ENCODE data around the gene ABCB8.
"Not testable (repeated sequence)": the region's sequence is repeated elsewhere in the genome, so short reads cannot be mapped to it uniquely, and the experiment has no call there.

The ABCB8 gene

DNA sequence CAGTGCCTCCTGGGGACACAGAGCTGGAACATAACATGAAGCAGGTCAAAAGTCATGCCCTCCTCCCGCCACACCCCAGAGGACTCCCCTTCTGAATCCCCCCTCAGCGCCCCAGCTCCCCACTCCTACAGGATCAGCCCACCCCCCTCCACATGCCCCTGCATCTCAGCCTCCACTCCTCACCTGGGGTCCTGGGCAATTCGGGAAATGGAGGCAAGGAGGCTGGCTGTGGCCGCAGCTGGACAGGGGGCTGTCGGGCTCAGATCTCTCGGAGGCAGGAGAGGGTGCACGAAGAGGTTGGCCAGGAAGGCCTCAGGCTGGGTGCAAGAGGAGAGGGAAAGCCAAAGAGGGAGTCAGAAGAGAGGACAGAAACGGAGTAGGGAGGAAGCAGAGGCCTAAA is 11.7 kb upstream of the ABCB8 start:
- DNase-seq = no peak

DNA sequence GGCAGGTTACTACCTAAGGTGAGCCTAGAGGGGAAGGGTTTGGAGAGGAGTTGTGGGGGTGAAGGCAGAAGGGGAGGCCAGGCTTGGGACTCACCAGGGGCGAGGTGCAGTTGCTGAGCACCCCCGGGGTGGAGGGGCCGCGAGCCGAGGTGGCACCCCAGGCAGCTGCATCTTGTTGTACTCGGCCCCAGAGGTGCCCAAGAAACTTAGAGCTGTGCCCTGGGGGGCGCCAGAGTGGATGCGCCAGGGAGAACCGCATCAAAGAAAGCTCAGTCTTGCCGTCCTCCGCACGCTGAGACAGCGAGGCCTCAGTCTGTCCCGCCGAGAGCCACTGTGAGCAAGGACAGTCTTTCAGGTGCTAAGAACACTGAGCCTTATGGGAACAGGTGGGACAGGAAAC is 11.3 kb upstream of the ABCB8 start:
- no peak for DNase-seq

DNA sequence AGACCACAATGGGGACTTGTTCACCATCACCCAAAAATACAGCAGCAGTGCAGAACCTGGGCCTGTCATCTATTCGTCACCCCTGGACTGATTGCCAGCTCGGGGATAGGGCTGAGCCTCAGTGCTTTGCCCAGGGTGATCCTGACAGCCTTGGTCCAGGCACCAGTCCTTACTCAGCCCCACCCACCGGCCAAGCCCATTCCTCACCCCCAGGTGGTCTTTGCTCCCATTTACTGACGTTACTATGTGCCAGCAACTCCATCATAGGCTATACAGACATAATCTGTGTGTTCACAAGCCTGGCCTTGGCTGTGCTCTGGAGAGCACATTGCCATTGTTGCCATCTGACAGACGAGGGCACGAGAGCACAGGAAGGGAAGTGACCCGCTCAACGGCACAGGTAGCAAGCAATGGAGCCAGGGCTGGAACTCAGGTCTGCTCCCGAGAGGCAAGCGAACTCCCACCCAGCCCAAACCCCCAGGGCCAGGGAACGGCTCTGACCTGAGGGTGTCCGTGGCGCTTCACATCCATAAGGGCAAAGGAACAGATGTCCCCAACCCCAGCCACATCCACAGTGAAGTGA is 10.8 kb upstream of the ABCB8 start:
- DNase-seq = no peak

DNA sequence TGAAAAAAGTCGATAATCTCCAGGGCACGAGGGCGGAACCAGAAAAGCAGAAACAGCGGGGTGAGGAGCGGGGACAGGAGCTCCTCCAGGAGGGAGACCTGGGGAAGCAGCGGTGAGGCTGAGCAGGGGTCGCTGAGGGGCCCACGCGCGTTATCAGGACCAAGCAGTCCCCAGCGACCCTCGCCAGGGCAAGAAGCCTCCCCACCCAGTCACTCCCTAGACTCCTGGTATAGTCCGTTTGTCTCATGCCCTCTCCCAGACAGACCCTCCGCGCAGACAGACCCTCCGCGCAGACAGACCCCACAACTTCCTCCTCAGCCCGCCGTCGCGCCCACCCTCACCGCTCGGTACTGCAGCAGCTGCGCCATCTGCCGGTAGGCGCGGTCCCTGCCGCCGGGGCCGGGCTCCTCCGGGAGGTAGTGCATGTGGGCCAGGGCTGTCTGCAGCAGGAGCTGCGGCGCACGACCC is 10.3 kb upstream of the ABCB8 start:
- peak; percentile 81 for DNase-seq

DNA sequence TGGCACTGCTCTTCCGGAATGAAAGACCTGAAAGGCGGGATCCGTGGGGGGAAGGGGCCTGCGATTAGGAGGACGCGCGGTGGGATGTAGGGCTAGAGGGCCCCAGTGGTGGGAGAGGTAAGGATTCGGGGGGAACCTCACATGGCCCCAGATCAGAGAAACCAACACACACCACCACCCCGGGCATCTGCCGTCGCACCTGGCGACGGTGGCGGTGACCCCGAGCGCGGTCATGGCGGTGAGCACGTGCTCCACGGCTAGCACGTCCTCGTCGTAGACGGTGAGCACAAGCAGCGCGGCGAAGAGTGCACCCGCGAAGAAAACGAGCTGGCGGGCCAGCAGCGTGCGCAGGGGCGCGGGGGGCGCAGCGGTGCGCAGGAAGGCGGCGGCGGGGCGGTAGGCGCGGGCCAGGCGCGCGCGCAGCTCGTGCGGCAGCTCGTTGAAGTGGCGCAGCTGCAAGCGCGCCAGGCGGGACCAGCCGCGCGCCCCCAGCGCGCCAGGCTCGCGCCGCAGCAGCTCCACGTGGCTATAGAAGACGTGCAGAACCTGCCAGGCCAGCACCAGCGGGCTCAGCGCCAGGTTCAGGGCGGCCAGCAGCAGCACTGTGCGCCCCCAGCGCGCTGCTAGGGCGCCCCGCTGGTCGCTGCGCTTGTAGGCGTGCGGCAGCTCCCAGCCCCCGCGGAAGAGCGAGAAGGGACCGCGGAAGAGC is 9.7 kb upstream of the ABCB8 start:
- DNase-seq = no peak

DNA sequence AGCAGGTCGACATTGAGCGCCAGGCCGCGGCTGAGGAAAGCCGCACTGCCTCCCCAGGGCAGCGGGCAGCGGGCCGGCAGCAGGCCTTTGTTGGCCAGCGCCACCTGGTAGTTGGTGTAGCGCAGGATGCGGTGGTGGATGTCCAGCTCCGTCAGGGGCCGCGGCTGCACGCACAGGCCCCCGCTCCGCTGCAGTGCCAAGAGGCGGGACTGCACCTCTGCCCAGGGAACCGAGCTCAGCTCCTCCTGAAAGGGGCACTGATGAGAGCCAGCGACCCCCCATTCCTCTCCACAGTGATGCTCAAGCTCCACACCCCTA is 9.2 kb upstream of the ABCB8 start:
- DNase-seq = no peak

DNA sequence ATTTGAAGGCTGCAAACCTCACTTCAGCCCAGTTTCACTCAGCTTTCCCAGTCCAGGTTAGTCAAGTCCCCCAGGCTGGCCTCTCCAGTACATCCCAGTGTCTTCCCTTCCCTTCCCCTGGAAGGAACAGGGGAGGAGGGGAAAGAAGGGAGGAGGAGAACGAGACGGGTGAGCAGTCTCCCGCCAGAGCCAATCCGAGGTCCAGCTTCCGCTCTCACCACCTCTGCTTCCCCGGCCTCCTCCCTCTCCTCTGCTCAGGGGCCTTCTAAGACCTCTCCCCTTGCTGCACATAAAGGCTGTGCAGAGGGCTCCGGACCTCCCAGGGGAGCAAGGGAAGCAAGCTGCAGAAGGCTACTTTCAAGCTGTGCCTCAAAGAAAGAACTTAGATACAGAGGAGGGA is 8.0 kb upstream of the ABCB8 start:
- no peak for DNase-seq

DNA sequence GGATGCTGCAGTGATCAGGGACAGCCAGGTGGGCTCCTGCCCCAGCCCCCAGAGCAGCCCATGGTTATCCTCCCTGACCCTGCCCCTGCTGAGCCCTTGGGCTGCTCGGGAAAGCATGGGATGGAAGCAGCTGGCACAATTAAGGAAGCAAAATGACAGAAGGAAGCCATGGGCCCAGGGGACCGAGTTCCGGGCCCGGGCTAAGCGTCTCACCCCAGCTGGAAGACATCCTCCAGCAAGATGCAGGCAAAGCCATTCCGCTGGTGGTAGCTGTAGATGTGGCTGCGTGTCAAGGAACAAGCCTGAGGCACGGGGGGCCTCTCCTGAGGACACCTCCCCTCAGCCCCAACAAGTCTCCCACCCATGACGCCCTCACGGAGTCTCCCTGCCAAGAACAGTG is 5.0 kb upstream of the ABCB8 start:
- no peak for DNase-seq

DNA sequence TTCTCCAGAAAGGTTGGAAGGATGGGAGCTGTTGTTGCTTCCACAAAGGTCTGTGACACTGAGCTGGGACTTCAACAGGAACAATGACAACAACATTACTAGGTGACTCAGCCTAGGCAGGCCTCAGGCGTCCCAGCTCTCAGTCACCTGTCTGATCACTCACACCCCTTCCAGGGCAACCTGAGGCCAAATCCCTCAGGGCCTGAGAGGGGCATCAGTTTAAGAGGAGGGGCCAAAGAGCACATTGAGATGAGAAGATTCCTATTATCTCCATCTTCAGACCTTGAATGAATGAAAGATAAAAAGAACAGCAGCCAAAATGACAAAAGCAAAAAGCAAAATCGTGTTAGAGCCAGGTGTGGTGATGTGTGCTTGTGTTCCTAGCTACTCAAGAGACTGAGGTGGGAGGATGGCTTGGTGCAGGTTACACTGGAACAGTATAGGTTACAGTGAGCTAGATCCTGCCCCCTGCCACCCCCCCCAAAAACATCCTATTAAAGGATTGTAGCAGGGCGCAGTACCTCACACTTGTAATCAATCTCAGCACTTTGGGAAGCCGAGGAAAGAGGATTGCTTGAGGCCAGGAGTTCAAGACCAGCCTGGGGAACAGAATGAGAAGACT is 3.7 kb upstream of the ABCB8 start, which contains the start of gene ATG9B:
ATG9B (minus strand) TSS at position 60 of the 622 bp plus-strand sequence. CDS start 71 bp downstream, outside the sequence.
- DNase-seq = no peak

DNA sequence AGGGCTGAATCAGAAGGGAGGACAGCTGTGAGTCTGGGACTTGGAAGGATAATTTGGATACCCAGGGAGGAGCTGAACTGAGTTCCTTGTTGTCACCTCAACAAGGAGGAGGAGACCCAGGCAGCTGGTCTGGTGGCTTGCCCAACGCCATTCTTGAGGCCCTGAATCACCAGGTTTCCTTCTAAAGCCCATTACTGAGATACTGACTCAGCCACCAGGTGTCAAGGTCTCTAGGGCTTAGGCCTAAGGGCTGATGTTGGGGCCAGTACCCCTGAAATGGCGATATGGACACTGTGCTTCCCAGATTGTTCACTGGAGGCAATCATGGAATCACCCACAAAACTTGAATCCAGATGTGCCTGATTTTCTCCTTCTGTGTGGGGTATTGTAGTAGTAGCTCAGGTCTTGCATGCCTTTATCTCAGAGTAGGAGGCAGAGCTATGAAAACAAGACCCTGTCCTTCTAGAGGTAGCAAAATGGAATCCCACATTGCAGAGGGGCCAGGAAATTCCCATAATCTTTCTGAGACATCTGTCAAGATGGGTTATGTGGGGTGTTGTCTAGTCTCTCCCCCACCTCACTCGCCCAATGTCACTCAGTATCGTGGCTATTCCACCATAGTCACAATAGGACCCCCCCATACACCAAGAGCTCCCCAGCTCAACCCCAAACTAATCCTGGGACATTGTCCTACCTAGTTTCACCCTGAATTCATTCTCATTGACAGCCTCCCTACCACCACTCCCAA is 2.2 kb upstream of the ABCB8 start:
- DNase-seq = no peak

DNA sequence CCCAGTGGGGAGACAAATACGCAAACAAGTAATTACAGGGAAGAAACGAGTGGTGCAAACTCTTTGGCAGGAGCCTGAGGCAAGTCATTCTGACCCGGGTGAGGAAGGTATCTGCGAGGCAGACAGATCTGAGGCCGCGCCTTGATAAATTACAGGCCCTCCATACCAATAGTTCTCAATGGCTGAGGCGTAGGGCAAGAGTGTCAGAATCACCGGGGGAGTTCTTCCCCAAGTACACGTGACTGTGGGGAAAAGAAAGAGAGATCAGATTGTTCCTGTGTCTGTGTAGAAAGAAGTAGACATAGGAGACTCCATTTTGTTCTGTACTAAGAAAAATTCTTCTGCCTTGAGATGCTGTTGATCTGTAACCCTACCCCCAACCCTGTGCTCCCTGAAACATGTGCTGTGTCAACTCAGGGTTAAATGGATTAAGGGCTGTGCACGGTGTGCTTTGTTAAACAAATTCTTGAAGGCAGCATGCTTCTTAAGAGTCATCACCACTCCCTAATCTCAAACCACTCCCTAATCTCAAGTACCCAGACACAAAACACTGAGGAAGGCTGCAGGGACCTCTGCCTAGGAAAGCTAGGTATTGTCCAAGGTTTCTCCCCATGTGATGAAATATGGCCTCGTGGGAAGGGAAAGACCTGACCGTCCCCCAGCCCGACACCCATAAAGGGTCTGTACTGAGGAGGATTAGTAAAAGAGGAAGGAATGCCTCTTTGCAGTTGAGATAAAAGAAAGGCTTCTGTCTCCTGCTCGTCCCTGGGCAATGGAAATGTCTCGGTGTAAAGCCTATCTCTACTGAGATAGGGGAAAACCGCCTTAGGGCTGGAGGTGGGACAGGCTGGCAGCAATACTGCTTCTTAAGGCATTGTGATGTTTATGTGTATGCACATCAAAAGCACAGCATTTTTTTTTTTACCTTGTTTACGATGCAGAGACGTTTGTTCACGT is 1.2 kb upstream of the ABCB8 start:
- not testable (repeated sequence) for DNase-seq

DNA sequence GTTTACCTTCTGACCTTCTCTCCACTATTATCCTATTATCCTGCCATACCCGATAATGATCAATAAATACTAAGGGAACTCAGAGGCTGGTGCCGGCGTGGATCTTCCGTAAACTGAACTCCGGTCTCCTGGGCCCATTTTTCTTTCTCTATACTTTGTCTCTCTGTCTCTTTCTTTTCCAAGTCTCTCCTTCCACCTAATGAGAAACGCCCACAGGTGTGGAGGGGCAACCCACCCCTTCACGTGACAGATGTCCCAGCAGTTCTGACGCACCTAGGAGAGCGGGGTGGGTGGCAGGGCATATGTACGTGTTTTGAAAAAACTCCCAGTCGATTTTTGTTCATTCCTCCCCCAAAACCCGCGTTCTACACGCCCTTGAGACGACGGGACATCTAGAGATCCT is 521 bp upstream of the ABCB8 start:
- not testable (repeated sequence) for DNase-seq

DNA sequence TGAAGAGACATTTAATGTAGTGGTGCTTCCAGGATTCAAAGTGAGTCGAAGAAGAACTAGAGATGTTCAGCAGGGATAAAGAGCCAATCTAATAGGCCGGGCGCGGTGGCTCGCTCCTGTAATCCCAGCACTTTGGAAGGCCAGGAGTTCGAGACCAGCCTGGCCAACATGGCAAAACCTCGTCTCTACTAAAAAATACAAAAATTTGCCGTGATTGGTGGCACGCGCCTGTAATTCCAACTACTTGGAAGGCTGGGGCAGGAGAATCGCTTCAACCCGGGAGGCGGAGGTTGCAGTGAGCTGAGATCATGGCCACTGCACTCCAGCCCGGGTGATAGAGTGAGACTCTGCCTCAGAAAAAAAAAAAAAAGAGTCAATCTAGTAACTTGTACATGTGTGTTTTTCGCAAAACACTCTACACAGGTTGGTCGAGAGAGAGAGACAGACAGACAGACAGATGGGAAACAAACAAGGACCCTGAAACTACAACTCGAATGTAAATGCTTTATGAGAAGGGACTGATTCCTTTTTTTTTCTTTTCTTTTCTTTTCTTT is 775 bp downstream of the ABCB8 start:
- no peak for DNase-seq

DNA sequence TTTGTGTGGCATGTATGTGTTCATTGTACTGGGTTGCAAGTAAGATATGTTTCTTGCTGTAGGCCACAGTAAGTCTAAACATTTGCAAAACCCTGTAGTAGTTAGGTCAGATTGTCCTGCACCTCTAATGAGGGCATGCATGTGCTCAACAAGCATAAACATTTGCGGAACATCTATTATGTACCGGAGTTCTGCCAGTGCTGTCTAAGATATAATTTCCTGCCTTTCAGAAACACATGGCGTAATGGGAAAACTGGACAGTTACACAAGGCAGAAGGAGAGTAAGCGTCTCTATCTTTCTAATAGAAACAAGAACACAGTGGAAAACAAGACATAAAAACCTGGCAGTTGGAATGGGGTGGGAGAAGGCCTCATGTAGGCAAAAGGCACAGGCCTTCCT is 2.8 kb downstream of the ABCB8 start:
- no peak for DNase-seq

DNA sequence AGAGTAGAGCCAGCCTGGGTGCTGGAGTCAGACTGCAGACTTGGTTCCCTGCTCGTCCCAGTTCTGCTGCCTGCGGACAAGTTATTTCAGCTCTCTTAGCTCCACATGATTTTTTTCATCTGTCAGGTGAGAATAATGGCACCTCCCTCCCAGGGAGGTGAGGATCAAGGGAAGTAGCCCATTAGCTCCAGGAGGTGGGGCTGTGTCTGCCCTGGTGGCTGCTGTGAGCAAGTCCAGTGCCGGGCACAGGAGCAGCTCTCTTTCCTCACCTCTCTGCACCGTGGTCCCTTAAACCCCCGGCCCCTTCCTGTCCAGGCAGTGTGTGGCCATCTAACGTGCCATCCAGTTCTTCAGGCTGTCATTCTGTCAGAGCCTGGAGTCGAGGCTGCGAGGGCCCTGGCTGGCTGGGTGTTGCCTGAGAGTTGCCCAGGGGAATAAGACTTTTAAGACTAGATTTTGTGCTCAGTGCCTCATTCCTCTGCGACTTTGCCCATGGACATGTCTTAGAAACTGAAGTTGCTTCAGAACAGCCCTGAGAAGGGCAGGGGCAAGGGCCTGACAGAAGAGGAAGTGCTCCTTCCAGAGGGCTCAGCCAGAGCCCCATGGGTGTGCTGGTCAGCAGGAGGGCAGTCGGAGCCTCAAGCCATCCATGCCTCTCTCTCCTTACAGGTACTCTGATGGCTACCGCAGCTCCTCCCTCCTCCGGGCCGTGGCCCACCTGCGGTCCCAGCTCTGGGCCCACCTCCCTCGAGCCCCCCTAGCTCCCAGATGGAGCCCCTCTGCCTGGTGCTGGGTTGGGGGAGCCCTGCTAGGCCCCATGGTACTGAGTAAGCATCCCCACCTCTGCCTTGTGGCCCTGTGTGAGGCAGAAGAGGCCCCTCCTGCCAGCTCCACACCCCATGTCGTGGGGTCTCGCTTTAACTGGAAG is 5.0 kb downstream of the ABCB8 start:
- DNase-seq = no peak

DNA sequence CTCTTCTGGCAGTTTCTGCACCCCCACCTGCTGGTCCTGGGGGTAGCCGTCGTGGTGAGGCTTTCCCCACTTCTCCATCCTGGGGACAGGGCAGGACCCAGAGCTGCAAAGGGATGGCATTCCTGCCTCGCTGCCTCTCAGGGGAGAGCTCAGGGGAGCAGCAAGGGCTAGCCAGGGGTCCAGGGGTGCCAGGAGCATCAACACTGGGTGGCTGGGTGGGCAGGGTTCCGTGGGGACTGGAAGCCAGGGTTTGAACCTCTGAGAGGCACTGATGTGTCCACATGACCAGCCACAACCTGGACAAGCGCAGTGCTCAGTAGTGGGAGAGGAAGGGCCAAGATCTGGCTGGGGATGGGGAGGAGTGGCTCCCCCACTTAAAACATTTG is 5.6 kb downstream of the ABCB8 start:
- DNase-seq = no peak

DNA sequence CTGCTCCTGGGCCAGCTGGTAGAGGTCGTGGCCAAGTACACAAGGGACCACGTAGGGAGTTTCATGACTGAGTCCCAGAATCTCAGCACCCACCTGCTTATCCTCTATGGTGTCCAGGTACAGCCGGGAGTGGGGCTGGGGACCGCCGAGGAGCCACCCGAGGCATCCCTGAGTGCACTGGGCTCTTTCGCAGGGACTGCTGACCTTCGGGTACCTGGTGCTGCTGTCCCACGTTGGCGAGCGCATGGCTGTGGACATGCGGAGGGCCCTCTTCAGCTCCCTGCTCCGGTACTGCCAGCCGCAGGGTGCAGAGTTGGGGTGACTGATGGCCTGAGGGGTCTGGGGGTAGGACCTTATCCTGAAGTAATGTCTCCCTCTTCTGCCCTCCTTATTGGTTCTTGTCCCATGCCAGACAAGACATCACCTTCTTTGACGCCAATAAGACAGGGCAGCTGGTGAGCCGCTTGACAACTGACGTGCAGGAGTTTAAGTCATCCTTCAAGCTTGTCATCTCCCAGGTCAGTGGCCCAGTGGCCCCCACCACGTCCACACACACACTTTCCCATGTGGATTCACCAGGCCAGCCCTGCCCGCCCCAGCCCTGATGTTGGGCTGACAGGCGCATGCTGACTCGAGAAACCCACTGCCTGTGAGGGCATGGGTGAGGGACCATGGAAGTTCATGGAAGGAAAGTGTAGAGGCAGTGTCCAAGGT is 6.2 kb downstream of the ABCB8 start:
- DNase-seq = no peak

DNA sequence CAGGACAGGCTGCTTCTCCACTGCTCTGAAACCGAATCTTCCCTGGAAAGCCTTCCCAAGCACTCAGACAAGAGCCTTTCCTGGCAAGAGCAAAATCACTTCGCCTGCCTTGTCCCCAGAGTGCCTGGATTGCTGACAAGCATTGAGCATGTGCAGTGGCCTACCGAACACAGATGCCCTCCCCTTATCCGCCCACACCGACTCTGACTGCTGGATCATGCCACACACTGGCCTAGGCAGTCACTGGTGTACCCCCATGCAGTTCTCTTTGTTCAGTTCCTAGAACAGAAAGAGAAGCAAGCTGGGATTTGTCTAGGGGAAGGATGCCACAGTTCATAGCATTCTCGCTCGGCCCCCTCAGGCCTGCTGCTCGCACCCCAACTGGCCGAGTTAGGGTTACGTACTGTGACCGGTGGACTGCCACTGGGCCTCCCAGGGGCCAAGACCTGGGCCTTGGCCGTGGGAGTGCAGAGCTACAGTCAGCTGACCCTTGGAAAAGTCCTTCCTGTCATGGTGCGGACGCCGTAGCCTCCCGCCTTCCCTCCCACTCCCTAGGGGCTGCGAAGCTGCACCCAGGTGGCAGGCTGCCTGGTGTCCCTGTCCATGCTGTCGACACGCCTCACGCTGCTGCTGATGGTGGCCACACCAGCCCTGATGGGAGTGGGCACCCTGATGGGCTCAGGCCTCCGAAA is 6.9 kb downstream of the ABCB8 start:
- DNase-seq = no peak

DNA sequence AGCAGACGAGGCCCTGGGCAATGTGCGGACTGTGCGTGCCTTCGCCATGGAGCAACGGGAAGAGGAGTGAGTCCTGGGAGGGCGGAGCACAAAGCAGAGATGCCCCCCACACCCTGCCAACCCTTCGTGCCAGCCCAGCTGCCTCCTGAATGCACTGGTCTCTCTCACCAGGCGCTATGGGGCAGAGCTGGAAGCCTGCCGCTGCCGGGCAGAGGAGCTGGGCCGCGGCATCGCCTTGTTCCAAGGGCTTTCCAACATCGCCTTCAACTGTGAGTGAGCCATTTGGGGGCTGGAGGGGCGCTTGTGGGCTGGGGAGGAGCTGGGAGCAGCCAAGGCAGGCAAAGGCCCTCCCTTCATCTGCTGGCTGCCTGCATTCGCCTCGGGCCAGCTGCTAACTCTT is 7.7 kb downstream of the ABCB8 start:
- DNase-seq = no peak

All from activated gamma-delta T cell treated with Interleukin-2 at 50 U/mL for 16 hours (primary cell).